ENCODE results near the gene ABCD4.

- TF ChIP-seq, protein P1, sequence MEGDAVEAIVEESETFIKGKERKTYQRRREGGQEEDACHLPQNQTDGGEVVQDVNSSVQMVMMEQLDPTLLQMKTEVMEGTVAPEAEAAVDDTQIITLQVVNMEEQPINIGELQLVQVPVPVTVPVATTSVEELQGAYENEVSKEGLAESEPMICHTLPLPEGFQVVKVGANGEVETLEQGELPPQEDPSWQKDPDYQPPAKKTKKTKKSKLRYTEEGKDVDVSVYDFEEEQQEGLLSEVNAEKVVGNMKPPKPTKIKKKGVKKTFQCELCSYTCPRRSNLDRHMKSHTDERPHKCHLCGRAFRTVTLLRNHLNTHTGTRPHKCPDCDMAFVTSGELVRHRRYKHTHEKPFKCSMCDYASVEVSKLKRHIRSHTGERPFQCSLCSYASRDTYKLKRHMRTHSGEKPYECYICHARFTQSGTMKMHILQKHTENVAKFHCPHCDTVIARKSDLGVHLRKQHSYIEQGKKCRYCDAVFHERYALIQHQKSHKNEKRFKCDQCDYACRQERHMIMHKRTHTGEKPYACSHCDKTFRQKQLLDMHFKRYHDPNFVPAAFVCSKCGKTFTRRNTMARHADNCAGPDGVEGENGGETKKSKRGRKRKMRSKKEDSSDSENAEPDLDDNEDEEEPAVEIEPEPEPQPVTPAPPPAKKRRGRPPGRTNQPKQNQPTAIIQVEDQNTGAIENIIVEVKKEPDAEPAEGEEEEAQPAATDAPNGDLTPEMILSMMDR (IDR thresholded peaks at IDR 0.05): no peak
- no peak for TF ChIP-seq POLR2A (IDR thresholded peaks at IDR 0.05)
These were observed 27.4 kb downstream of the ABCD4 start for GRCh38 chr14:74275241-74275841.
